ENCODE results near the gene TENT4A. TPM values are rescaled to one million over a fixed set of nuclear protein-coding genes. Genes with fewer than 3 reads are reported as not detected.

The TENT4A gene
- total RNA-seq, 6 experiments from 2014 or later = 8.5 to 23.1 (median 13.2) TPM

GRCh38 chr5:6742081-6742758 is 29.0 kb downstream of the TENT4A start:
- DNase-seq (no peak), ATAC-seq (no peak)
- no peak overlapping the region for H3K27ac ChIP-seq
- TF ChIP-seq POLR2A (IDR thresholded peaks at IDR 0.05) = no peak
- TF ChIP-seq, protein P1, sequence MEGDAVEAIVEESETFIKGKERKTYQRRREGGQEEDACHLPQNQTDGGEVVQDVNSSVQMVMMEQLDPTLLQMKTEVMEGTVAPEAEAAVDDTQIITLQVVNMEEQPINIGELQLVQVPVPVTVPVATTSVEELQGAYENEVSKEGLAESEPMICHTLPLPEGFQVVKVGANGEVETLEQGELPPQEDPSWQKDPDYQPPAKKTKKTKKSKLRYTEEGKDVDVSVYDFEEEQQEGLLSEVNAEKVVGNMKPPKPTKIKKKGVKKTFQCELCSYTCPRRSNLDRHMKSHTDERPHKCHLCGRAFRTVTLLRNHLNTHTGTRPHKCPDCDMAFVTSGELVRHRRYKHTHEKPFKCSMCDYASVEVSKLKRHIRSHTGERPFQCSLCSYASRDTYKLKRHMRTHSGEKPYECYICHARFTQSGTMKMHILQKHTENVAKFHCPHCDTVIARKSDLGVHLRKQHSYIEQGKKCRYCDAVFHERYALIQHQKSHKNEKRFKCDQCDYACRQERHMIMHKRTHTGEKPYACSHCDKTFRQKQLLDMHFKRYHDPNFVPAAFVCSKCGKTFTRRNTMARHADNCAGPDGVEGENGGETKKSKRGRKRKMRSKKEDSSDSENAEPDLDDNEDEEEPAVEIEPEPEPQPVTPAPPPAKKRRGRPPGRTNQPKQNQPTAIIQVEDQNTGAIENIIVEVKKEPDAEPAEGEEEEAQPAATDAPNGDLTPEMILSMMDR (IDR thresholded peaks at IDR 0.05) = no peak
- intact Hi-C loops (cut with DNase I) = loop anchor here (10.0 kb wide), 1 partner anchor 107 kb away; the partner anchor contains the start of genes NSUN2 (in 2 of the 2) and SRD5A1 (in 2 of the 2)
- peaks cover 0 to 10% (median 5%) of the 10 kb centered on the region in 4 donors for H3K4me1 ChIP-seq
- H3K27me3 ChIP-seq = no peaks in the 10 kb centered on the region
- H3K4me3 ChIP-seq = no peak overlapping the region
- peaks cover 0 to 56% (median 8%) of the 10 kb centered on the region in 4 donors for H3K36me3 ChIP-seq
- 80% methylated on average over 7 of the region's 13 CpGs for WGBS (ENCODE audit: insufficient coverage, low coverage, low lambda C conversion rate, missing lambda C conversion rate)
- no peaks in the 10 kb centered on the region for H3K9me3 ChIP-seq

- H3K4me1 ChIP-seq = peaks cover 0 to 6% (median under 1%) of the 10 kb centered on the region in 4 donors
- no peaks in the 10 kb centered on the region for H3K27me3 ChIP-seq
- no peak for ATAC-seq
- peaks cover 0 to 56% (median 8%) of the 10 kb centered on the region in 4 donors for H3K36me3 ChIP-seq
- no peak for DNase-seq
- no peak for TF ChIP-seq POLR2A (IDR thresholded peaks at IDR 0.05)
- TF ChIP-seq, protein P1 (IDR thresholded peaks at IDR 0.05) = no peak
- H3K4me3 ChIP-seq = no peak overlapping the region
- WGBS (ENCODE audit: insufficient coverage, low coverage, low lambda C conversion rate, missing lambda C conversion rate) = 84% methylated on average over 10 of the region's 10 CpGs
- no peaks in the 10 kb centered on the region for H3K9me3 ChIP-seq
- H3K27ac ChIP-seq = no peak overlapping the region
- intact Hi-C loops (cut with DNase I) = loop anchor here (10.0 kb wide), 1 partner anchor 108 kb away; the partner anchor contains the start of genes NSUN2 (in 2 of the 2) and SRD5A1 (in 2 of the 2)
These were observed 29.9 kb downstream of the TENT4A start for GRCh38 chr5:6743161-6743560.

DNA sequence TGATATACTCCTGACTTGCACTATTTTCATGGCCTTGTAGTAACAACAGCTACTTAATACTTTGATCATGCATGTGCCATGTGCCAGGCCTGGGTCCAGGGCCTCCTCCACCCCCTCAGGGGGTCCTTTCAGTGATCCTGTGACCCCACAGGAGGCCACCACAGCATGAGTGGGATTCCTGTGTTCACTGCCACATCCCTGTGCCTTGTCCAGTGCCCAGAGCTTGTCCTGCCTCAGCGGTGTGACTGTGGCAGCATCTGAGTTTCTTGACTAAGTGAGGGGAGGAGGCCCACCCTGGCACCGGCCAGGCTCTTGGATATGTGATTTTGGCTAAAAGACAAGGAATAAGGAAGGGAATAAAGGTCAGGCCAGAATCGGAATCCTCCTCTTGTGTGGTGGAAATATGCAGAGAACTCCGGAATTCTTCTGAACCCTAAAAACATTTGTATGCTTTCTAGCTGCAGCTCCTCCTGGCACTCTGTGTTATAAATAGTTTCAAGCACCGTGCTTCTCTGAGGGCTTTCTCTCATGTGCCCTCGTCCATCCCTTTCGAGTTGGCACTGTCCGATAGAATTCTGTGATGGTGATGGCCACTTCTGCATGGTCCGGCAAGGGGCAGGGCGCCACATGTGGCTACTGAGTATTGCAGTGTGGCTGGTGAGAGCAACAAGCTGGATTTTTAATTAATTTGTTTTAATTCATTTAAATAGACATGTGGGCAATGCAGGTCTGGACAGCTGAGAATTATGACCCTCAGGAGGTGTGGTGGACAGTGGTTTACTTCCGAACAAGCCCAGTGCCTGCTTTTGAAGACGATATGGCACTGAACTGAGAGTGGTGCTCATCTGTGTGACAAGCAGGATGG is 31.8 kb downstream of the TENT4A start:
- ATAC-seq (peak in 3 of 4 donors; percentile 8 to 29 (median 19)), DNase-seq (no peak)
- Histone ChIP-seq H3K27ac (peak overlapping the region in 2 of 3 donors; percentile 6 to 65), H3K36me3 (peaks cover 0 to 52% (median 6%) of the 10 kb centered on the region in 4 donors), H3K27me3 (no peaks in the 10 kb centered on the region), H3K9me3 (no peaks in the 10 kb centered on the region), H3K4me3 (no peak overlapping the region), H3K4me1 (peaks cover 0 to 6% (median 0%) of the 10 kb centered on the region in 4 donors)
- 51% methylated on average over 10 of the region's 12 CpGs for WGBS (ENCODE audit: insufficient coverage, low coverage, low lambda C conversion rate, missing lambda C conversion rate)
- no peak for TF ChIP-seq POLR2A (IDR thresholded peaks at IDR 0.05)
- TF ChIP-seq, protein P1 (IDR thresholded peaks at IDR 0.05) = no peak
- intact Hi-C loops (cut with DNase I) = loop anchor here (10.0 kb wide), 1 partner anchor 110 kb away; the partner anchor contains the start of genes NSUN2 (in 2 of the 2) and SRD5A1 (in 2 of the 2)

GRCh38 chr5:6745706-6746222 is 32.5 kb downstream of the TENT4A start:
- Histone ChIP-seq H3K4me1 (peaks cover 0 to 6% (median 0%) of the 10 kb centered on the region in 4 donors), H3K27ac (peak overlapping the region in 2 of 3 donors; percentile 6 to 65), H3K36me3 (peaks cover 0 to 54% (median 3%) of the 10 kb centered on the region in 4 donors), H3K4me3 (no peak overlapping the region), H3K9me3 (no peaks in the 10 kb centered on the region), H3K27me3 (no peaks in the 10 kb centered on the region)
- 56% methylated on average over 10 of the region's 10 CpGs for WGBS (ENCODE audit: insufficient coverage, low coverage, low lambda C conversion rate, missing lambda C conversion rate)
- DNase-seq (no peak), ATAC-seq (peak; percentile 86 to 95 (median 92))
- intact Hi-C loops (cut with DNase I) = loop anchor here (10.0 kb wide), 1 partner anchor 111 kb away; the partner anchor contains the start of genes NSUN2 (in 2 of the 2) and SRD5A1 (in 2 of the 2)
- TF ChIP-seq POLR2A (IDR thresholded peaks at IDR 0.05) = no peak
- TF ChIP-seq, protein P1 (IDR thresholded peaks at IDR 0.05) = peak; percentile 79 to 90 (median 82)

Data from right lobe of liver (tissue), 6 donors.